Neural progenitor cell (in vitro differentiated cells): ENCODE measurements around the gene DGCR6.
"Not testable (repeated sequence)": the region's sequence is repeated elsewhere in the genome, so short reads cannot be mapped to it uniquely, and the experiment has no call there.

Experiments used
- CTCF ChIP-seq: fragments of 200-600 bp; sonication (generic); IDR thresholded peaks from 2 replicates; pipeline ENCODE4 v1.5.1; 2017; ENCODE audit warnings: antibody characterized with exemption, mild to moderate bottlenecking
- EZH2phosphoT487 ChIP-seq: fragments of 200-600 bp; sonication (generic); IDR thresholded peaks from 2 replicates; pipeline ENCODE4 v1.6.1; 2017; ENCODE audit warnings: antibody characterized with exemption

DNA sequence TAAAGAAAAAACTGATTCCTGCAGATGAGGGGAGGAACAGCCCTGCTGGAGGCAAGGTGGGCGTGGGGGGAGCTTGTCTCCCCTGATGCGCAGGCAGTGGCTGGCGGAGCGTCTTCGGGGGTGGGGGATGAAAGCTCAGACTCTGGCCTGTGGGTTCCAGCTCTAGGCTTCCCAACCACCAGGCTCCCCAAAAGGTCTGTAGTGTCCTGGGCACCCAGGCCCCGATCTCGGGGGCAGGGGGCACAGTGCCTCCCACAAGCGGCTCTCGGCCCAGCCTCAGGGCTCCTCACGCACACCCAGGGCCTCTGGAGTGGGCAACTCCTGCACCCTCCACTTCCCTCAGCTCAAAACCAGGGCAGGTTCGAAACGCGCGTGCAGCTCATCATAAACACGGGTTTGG is 50.8 kb downstream of the DGCR6 start:
- TF ChIP-seq CTCF, EZH2phosphoT487: not testable (repeated sequence)
